HFFc6 (cell line): ENCODE results near the gene SYNC. TPM values are rescaled to one million over a fixed set of nuclear protein-coding genes. Genes with fewer than 3 reads are reported as not detected.
A peak's percentile ranks its signal among the peaks of the same experiment; 100 is the strongest.

ENCODE experiments used
- DNase-seq: peaks from one replicate; pipeline ENCODE4 v3.0.0-alpha.2; 2018
- H3K27ac Mint-ChIP-seq: 2 replicates; pipeline ENCODE4 v1.8.0; 2020; ENCODE audit warnings: mild to moderate bottlenecking, mixed read lengths
- H3K27me3 Mint-ChIP-seq: 2 replicates; pipeline ENCODE4 v1.8.0; 2021; ENCODE audit warnings: mild to moderate bottlenecking, moderate library complexity, mixed read lengths; ENCODE audit not compliant: insufficient read depth
- H3K36me3 Mint-ChIP-seq: 2 replicates; pipeline ENCODE4 v1.8.0; 2021; ENCODE audit warnings: low read depth, mixed read lengths
- H3K4me1 Mint-ChIP-seq: 2 replicates; pipeline ENCODE4 v1.8.0; 2020; ENCODE audit warnings: low read depth, mixed read lengths
- H3K4me3 Mint-ChIP-seq: 2 replicates; pipeline ENCODE4 v1.8.0; 2020; ENCODE audit warnings: mild to moderate bottlenecking, moderate library complexity, mixed read lengths
- H3K9me3 Mint-ChIP-seq: 2 replicates; pipeline ENCODE4 v1.8.0; 2020; ENCODE audit warnings: mild to moderate bottlenecking, mixed read lengths
- CTCF ChIP-seq: fragments of 200-600 bp; sonication (generic); IDR thresholded peaks from 2 replicates; pipeline ENCODE4 v1.5.0; 2021; ENCODE audit warnings: antibody characterized with exemption, mild to moderate bottlenecking
- total RNA-seq, 6 experiments: library from RNA; stranded (reverse); fragmentation: NEBNext Ultra II Directional; extraction: Animal tissue kit (Norgen Biotek cat#: 25700); gene quantifications; 2 replicates in 1 of 6; 3 replicates in 5 of 6; pipeline ENCODE4 v1.2.3, GENCODE V29; 2021

The SYNC gene
- total RNA-seq, 6 experiments from 2014 or later = 40.8 to 51.1 (median 48.1) TPM

GRCh38 chr1:32741413-32742198 is 39.0 kb upstream of the SYNC start:
- H3K4me1 Mint-ChIP-seq = peaks cover 6% of the 10 kb centered on the region; the same call in 1 of the 2 replicates
- no peak for DNase-seq
- peaks cover 4% of the 10 kb centered on the region; the same call in 1 of the 2 replicates for H3K27me3 Mint-ChIP-seq
- TF ChIP-seq CTCF = peak; percentile 69
- H3K4me3 Mint-ChIP-seq = peak overlapping the region; percentile 83
- H3K36me3 Mint-ChIP-seq = no peaks in the 10 kb centered on the region
- H3K9me3 Mint-ChIP-seq = no peaks in the 10 kb centered on the region
- H3K27ac Mint-ChIP-seq = peak overlapping the region; percentile 46; the same call in 1 of the 2 replicates

- H3K27me3 Mint-ChIP-seq = peaks cover 4% of the 10 kb centered on the region; the same call in 1 of the 2 replicates
- no peaks in the 10 kb centered on the region for H3K9me3 Mint-ChIP-seq
- TF ChIP-seq CTCF = no peak
- no peak for DNase-seq
- H3K27ac Mint-ChIP-seq = peak overlapping the region; percentile 46; the same call in 1 of the 2 replicates
- peak overlapping the region; percentile 83 for H3K4me3 Mint-ChIP-seq
- H3K4me1 Mint-ChIP-seq = peaks cover 6% of the 10 kb centered on the region; the same call in 1 of the 2 replicates
- H3K36me3 Mint-ChIP-seq = no peaks in the 10 kb centered on the region
Measured at GRCh38 chr1:32741059-32741412, 38.5 kb upstream of the SYNC start.

- no peaks in the 10 kb centered on the region for H3K9me3 Mint-ChIP-seq
- no peak overlapping the region for H3K27ac Mint-ChIP-seq
- H3K27me3 Mint-ChIP-seq = no peaks in the 10 kb centered on the region; the same call in 1 of the 2 replicates
- no peak for DNase-seq
- TF ChIP-seq CTCF = no peak
- no peaks in the 10 kb centered on the region for H3K4me1 Mint-ChIP-seq
- H3K36me3 Mint-ChIP-seq = no peaks in the 10 kb centered on the region
- no peak overlapping the region for H3K4me3 Mint-ChIP-seq
Measured at GRCh38 chr1:32736812-32737791, 34.5 kb upstream of the SYNC start.

- H3K36me3 Mint-ChIP-seq = no peaks in the 10 kb centered on the region
- DNase-seq = no peak
- no peak for TF ChIP-seq CTCF
- H3K4me3 Mint-ChIP-seq = no peak overlapping the region
- H3K4me1 Mint-ChIP-seq = peaks cover 18% of the 10 kb centered on the region
- H3K27me3 Mint-ChIP-seq = no peaks in the 10 kb centered on the region; the same call in 1 of the 2 replicates
- no peak overlapping the region for H3K27ac Mint-ChIP-seq
- no peaks in the 10 kb centered on the region for H3K9me3 Mint-ChIP-seq
Measured at GRCh38 chr1:32733582-32734321, 31.2 kb upstream of the SYNC start.
